K562 (cell line): ENCODE data around the gene AKAP10. TPM values are rescaled to one million over a fixed set of nuclear protein-coding genes. Genes with fewer than 3 reads are reported as not detected.

Experiments used
- FOXJ2 ChIP-seq: fragments of 200-800 bp; sonication (Bioruptor generic); IDR thresholded peaks from 2 replicates; pipeline ENCODE4 v1.6.1; 2016; ENCODE audit warnings: missing genetic modification characterization, missing compliant biosample characterization
- KAT2B ChIP-seq: IDR thresholded peaks from one replicate; pipeline ENCODE4 v1.6.1; 2012; ENCODE audit warnings: low read depth, mild to moderate bottlenecking, control low read depth, inconsistent platforms, low read length, moderate library complexity
- MAFG ChIP-seq: fragments of 450-650 bp; conservative IDR thresholded peaks from 2 replicates; pipeline ENCODE4 v1.6.1; 2016; ENCODE audit warnings: missing genetic modification characterization, missing compliant biosample characterization
- SAFB2 ChIP-seq: fragments of 200-400 bp; formaldehyde crosslinking; IDR thresholded peaks from 2 replicates; pipeline ENCODE4 v1.6.1; 2018; ENCODE audit warnings: borderline replicate concordance, low read length, low read depth, moderate library complexity; ENCODE audit not compliant: severe bottlenecking
- SNIP1 ChIP-seq: fragments of 450-650 bp; IDR thresholded peaks from 2 replicates; pipeline ENCODE4 v1.7.1; 2017; ENCODE audit warnings: low read depth, mild to moderate bottlenecking
- SRSF1 ChIP-seq: fragments of 200-400 bp; formaldehyde crosslinking; IDR thresholded peaks from 2 replicates; pipeline ENCODE4 v1.6.1; 2017; ENCODE audit warnings: mild to moderate bottlenecking, low read depth, low read length, moderate library complexity
- TSC22D4 ChIP-seq: fragments of 450-650 bp; IDR thresholded peaks from 2 replicates; pipeline ENCODE4 v1.6.1; 2016; ENCODE audit warnings: missing genetic modification characterization, missing biosample characterization, control low read depth
- ZFPM2 ChIP-seq: fragments of 250-450 bp; sonication (Bioruptor Pico); IDR thresholded peaks from 2 replicates; pipeline ENCODE4 v1.5.1; 2022; ENCODE audit warnings: mild to moderate bottlenecking
- ZNF143 ChIP-seq: sonication (generic); formaldehyde crosslinking; IDR thresholded peaks from 2 replicates; pipeline ENCODE4 v1.9.0; 2022; ENCODE audit warnings: mild to moderate bottlenecking, missing genetic modification reagents
- ZNF263 ChIP-seq: sonication (generic); formaldehyde crosslinking; IDR thresholded peaks from 2 replicates; pipeline ENCODE4 v1.8.0; 2022; ENCODE audit warnings: mild to moderate bottlenecking, missing genetic modification reagents, borderline replicate concordance
- ZNF436 ChIP-seq: fragments of 250-450, 450-650 bp; sonication (Bioruptor Pico); formaldehyde crosslinking; IDR thresholded peaks from 2 replicates; pipeline ENCODE4 v1.7.0; 2020; ENCODE audit warnings: mild to moderate bottlenecking
- ZNF561 ChIP-seq: fragments of 450-650 bp; formaldehyde crosslinking; conservative IDR thresholded peaks from 2 replicates; pipeline ENCODE4 v1.4.0; 2020; ENCODE audit warnings: mild to moderate bottlenecking, moderate library complexity
- ZNF583 ChIP-seq: fragments of 250-450 bp; sonication (Bioruptor Pico); IDR thresholded peaks from 2 replicates; pipeline ENCODE4 v1.4.0; 2020
- ZNF589 ChIP-seq: fragments of 200-800 bp; sonication (Bioruptor generic); IDR thresholded peaks from 2 replicates; pipeline ENCODE4 v1.6.1; 2016; ENCODE audit warnings: low read depth, missing genetic modification characterization, missing compliant biosample characterization
- ZNF717 ChIP-seq: fragments of 250-450 bp; sonication (Bioruptor Pico); IDR thresholded peaks from 2 replicates; pipeline ENCODE4 v1.5.0; 2021
- ZNF76 ChIP-seq: fragments of 250-450 bp; sonication (Bioruptor Pico); IDR thresholded peaks from 2 replicates; pipeline ENCODE4 v1.4.0; 2020; ENCODE audit warnings: mild to moderate bottlenecking, moderate library complexity, borderline replicate concordance
- polyA plus RNA-seq, 8 experiments: library from polyadenylated mRNA; depleted of rRNA in 4 of 8; stranded (reverse) in 5 of 8; unstranded in 3 of 8; fragments of >200 nt; fragmentation: Nextera tagmentation in 2 of 8; fragmentation: Illumina TruSeq in 1 of 8; extraction: Ambion mirVana in 2 of 8; extraction: Trizol in 1 of 8; gene quantifications; 2 replicates each; pipeline versions ENCODE4 v1.2.1 to v1.2.3, GENCODE V29; 2011 to 2014; ENCODE audit warnings: inconsistent platforms in 1 of 8, missing spikeins in 1 of 8
- total RNA-seq, 7 experiments: library from RNA; depleted of rRNA in 6 of 7; stranded (reverse); fragments of >200 nt in 6 of 7; fragmentation: Illumina TruSeq in 2 of 7; extraction: Trizol in 2 of 7; gene quantifications; 2 replicates each; pipeline versions ENCODE4 v1.2.1 to v1.2.3, GENCODE V29; 2011 to 2021; ENCODE audit warnings: low replicate concordance in 1 of 7
- TF ChIP-seq, protein P1 (sequence below): sonication (generic); formaldehyde crosslinking; IDR thresholded peaks from 2 replicates; pipeline ENCODE4 v1.8.1; 2023; ENCODE audit warnings: mild to moderate bottlenecking, missing genetic modification reagents
- TF ChIP-seq, protein P2 (sequence below): sonication (generic); formaldehyde crosslinking; IDR thresholded peaks from 2 replicates; pipeline ENCODE4 v1.9.0; 2022; ENCODE audit warnings: mild to moderate bottlenecking, missing genetic modification reagents
- TF ChIP-seq, protein P3 (sequence below), 2 experiments: fragments of 200-800 bp in 1 of 2; sonication (Bioruptor generic) in 1 of 2; sonication (generic) in 1 of 2; formaldehyde crosslinking in 1 of 2; IDR thresholded peaks in 1 of 2; conservative IDR thresholded peaks in 1 of 2; 2 replicates each; pipeline versions ENCODE4 v1.5.0 to v1.6.1; 2016 to 2020; ENCODE audit warnings: missing compliant biosample characterization in 1 of 2, missing genetic modification characterization in 1 of 2, missing genetic modification reagents in 1 of 2
- TF ChIP-seq, protein P4 (sequence below): fragments of 450-650 bp; IDR thresholded peaks from 2 replicates; pipeline ENCODE4 v1.6.1; 2016
- TF ChIP-seq, protein P5 (sequence below): sonication (generic); formaldehyde crosslinking; IDR thresholded peaks from 2 replicates; pipeline ENCODE4 v1.8.0; 2022; ENCODE audit warnings: mild to moderate bottlenecking, low read depth, missing genetic modification reagents

AKAP10 gene
- total and polyA plus RNA-seq, 9 of the 15 experiments (the other 6 are each of a cell fraction or from before 2014, with no cell fraction given) = 4.0 to 20.3 (median 8.2) TPM

DNA sequence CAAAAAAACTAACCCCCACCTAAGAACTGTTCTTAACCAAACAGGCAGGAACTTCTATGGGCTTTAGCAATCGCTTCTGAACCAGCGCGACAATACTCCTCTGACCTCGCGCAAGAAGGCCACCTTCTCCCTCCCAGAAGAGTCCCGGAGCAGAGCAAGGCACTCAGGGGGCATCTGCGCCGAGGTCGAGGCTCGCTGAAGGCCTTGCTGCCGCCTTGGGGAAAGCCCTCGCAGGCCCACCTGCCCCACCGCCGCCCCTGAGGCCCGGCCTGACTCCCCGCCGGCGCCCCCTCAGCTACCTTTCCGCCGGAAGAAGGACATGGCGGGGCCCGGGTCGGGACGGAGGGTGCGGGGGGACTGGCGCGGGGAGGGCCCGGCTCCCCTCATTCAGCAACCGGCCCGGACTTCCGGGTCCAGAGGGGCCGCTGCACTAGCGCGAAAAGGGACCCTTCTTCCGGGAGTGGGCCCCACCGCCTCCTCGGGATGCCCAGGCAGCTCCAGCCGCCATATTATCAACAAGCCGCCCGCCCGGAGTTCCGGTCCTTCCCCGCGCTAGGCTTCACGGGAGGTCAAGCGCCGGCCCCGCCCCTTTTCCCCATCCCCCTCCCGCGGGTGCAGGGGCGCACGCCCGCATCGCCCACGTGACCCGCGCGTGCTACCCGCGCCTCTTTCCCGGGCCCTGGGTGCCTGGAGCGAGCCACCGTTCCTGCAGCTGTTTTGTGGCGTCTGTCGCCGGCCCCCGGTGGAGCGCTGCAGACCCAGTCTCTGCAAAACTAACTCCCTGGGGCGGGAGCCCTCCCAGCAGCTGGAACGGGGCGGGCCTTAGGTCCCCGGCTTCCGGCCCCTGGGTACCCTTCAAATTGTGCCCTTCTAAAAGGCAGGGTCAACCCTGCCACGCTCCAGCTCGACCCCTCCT is at the start of gene AKAP10 (continued):
- TF ChIP-seq ZNF143 = peak; percentile 70
- TF ChIP-seq ZNF436 = no peak
- TF ChIP-seq ZFPM2 (CRISPR knock-in tag) = no peak
- TF ChIP-seq SNIP1 = no peak
- TF ChIP-seq, protein P1, sequence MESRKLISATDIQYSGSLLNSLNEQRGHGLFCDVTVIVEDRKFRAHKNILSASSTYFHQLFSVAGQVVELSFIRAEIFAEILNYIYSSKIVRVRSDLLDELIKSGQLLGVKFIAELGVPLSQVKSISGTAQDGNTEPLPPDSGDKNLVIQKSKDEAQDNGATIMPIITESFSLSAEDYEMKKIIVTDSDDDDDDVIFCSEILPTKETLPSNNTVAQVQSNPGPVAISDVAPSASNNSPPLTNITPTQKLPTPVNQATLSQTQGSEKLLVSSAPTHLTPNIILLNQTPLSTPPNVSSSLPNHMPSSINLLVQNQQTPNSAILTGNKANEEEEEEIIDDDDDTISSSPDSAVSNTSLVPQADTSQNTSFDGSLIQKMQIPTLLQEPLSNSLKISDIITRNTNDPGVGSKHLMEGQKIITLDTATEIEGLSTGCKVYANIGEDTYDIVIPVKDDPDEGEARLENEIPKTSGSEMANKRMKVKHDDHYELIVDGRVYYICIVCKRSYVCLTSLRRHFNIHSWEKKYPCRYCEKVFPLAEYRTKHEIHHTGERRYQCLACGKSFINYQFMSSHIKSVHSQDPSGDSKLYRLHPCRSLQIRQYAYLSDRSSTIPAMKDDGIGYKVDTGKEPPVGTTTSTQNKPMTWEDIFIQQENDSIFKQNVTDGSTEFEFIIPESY (CRISPR knock-in tag) = no peak
- TF ChIP-seq TSC22D4 = no peak
- TF ChIP-seq ZNF583 (CRISPR knock-in tag) = no peak
- TF ChIP-seq ZNF589 (CRISPR knock-in tag) = peak; percentile 55; the same call in 1 of the 2 replicates
- TF ChIP-seq ZNF717 = no peak
- TF ChIP-seq SAFB2 = no peak
- TF ChIP-seq, protein P2, sequence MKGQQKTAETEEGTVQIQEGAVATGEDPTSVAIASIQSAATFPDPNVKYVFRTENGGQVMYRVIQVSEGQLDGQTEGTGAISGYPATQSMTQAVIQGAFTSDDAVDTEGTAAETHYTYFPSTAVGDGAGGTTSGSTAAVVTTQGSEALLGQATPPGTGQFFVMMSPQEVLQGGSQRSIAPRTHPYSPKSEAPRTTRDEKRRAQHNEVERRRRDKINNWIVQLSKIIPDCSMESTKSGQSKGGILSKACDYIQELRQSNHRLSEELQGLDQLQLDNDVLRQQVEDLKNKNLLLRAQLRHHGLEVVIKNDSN (CRISPR knock-in tag) = peak; percentile 95
- TF ChIP-seq, protein P3, sequence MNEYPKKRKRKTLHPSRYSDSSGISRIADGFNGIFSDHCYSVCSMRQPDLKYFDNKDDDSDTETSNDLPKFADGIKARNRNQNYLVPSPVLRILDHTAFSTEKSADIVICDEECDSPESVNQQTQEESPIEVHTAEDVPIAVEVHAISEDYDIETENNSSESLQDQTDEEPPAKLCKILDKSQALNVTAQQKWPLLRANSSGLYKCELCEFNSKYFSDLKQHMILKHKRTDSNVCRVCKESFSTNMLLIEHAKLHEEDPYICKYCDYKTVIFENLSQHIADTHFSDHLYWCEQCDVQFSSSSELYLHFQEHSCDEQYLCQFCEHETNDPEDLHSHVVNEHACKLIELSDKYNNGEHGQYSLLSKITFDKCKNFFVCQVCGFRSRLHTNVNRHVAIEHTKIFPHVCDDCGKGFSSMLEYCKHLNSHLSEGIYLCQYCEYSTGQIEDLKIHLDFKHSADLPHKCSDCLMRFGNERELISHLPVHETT (CRISPR knock-in tag; conservative IDR thresholded peaks at IDR 0.05 in 1 of 2, IDR thresholded peaks at IDR 0.05 in 1 of 2) = peak in 1 of 2 experiments; percentile 76; a peak in 2 of 4 replicates
- TF ChIP-seq ZNF76 = no peak
- TF ChIP-seq ZNF561 (CRISPR knock-in tag) = no peak
- TF ChIP-seq, protein P4, sequence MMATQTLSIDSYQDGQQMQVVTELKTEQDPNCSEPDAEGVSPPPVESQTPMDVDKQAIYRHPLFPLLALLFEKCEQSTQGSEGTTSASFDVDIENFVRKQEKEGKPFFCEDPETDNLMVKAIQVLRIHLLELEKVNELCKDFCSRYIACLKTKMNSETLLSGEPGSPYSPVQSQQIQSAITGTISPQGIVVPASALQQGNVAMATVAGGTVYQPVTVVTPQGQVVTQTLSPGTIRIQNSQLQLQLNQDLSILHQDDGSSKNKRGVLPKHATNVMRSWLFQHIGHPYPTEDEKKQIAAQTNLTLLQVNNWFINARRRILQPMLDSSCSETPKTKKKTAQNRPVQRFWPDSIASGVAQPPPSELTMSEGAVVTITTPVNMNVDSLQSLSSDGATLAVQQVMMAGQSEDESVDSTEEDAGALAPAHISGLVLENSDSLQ = no peak
- no peak for TF ChIP-seq KAT2B
- TF ChIP-seq SRSF1 = no peak
- TF ChIP-seq, protein P5, sequence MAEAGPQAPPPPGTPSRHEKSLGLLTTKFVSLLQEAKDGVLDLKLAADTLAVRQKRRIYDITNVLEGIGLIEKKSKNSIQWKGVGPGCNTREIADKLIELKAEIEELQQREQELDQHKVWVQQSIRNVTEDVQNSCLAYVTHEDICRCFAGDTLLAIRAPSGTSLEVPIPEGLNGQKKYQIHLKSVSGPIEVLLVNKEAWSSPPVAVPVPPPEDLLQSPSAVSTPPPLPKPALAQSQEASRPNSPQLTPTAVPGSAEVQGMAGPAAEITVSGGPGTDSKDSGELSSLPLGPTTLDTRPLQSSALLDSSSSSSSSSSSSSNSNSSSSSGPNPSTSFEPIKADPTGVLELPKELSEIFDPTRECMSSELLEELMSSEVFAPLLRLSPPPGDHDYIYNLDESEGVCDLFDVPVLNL (CRISPR knock-in tag) = no peak
- no peak for TF ChIP-seq FOXJ2 (tag)
- TF ChIP-seq MAFG (tag) = no peak
- TF ChIP-seq ZNF263 = no peak
